Muscle of back (tissue), 11 donors: ENCODE measurements around the gene CLEC11A. TPM values are rescaled to one million over a fixed set of nuclear protein-coding genes. Genes with fewer than 3 reads are reported as not detected.
A peak's percentile ranks its signal among the peaks of the same experiment; 100 is the strongest.

ENCODE experiments used
- DNase-seq, 3 donors: peaks; one replicate each; pipeline versions ENCODE4 v3.0.0 to v3.0.0-alpha.2; 2013
- polyA plus RNA-seq, 10 donors: library from polyadenylated mRNA; unstranded; fragments of 120-200 nt; gene quantifications; one replicate each; pipeline ENCODE4 v1.2.1, GENCODE V29; 2013; ENCODE audit not compliant: insufficient read length in 10 of 10

Gene CLEC11A
- polyA plus RNA-seq, 10 donors = 17.4 to 47.6 (median 27.5) TPM

- no peak for DNase-seq
Observed at GRCh38 chr19:50702871-50703829, 20.0 kb upstream of the CLEC11A start.

DNA sequence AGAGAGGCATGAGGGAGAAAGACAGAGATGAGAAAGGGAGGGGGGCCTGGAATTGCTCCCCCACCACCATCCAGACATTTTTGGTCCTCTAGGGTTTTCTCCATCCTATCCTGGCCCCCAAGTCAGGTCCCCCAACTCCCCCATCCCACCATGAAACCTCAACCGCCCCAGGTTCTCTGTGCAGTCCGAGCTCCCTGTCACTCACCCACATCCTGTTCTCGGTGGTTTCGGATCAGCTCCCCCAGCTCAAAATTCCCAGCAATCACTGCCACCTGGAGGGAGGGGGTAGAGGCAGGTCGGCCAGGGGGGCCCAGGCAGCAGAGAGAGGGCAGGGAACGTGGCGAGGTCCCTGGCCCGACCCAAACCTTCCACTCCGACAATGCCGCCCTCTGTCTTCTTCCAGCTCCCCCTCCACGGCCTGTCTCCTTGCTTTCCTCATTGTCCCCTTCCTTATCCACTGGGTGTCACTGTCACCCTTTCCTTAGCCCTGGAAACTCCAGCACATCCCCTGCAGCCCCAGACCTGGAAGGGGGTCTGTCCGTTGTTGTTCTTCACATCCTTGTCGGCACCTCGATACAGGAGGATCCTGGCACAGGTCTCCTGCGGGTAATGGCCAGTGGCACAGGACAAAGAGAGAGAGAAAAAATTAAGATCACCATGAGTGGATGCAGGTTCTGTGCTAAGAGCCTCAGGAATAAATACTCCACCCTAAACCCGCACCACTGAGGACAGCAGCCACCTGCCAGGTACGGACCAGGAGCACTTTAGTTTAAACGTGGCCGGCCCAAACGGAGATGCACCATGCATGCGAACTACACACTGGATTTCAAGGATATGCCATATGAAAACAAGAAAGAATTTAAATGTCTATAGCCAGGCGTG is 19.0 kb upstream of the CLEC11A start:
- peak in 1 of 3 donors; percentile 30 for DNase-seq

DNA sequence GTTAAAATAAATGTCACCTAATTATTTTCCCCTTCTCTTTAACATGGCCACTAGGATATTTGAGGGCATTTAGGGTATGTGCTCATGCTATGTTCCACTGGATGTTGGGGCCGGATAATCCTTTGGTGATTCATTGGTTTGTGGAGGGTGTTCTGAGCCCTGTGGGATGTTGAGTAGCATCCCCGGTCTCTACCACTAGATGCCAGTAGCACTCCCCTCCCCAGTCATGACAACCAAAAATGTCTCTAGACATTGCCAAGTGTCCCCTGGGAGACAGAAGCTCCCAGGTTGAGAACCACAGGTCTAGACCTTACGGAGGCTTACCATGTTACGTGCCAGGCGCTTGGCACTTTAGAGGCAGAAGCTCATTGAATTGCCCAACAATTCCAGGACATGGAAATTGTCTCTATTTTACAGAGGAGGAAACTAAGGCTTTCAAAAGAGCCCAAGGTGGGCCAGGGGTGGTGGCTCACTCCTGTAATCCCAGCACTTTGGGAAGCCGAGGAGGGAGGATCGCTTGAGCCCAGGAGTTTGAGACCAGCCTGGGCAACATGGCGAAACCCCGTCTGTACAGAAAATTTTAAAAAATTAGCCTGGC is 17.6 kb upstream of the CLEC11A start:
- DNase-seq = no peak

DNA sequence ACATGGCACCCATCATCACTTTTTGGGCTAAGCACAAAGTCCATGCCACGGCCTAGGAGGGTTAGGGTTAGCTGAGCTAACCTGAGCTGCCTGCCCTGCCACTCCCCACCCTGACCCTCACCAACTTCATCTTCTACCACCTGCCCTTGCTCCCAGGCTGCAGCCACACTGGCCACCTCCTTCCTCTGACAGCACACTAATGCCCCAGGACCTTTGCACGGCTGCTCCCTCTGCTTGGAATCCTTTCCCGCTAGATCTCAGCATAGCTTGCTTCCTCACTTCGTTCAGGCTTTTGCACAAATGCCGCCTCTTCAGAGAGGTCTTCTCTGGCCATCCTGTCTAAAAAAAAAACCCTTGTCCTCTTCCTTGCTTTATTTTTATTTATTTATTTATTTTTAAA is 16.8 kb upstream of the CLEC11A start:
- DNase-seq = no peak

DNA sequence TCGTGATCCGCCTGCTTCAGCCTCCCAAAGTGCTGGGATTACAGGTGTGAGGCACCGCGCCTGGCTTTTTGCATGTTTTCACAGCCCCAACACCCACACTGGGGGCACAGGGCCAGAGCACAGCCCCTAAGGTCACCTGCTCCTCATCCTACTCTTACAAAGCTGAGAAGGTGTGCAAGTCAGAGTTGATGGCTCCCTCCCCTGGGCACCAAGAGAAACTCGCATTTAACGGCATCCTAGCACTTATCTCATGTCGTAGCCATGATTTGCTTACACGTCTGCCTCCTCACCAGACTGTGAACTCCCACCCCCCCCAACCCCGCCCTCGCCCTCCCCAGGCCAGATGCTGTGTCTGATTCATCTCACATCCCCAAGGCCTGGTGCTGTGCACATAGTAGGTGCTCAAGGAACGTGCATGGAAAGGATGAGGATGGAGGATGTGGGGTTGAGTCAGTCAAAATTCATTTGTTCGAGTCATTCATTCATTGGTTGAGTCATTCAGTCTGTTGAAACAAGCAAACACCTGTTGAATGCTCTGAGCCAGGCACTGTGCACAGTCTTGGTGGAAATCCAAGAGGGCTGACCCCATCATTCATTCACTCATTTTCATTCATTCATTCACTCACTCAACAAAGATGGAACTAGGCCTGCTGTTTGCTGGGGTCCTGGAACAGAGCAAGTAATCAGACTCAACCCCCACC is 14.8 kb upstream of the CLEC11A start:
- no peak for DNase-seq

GRCh38 chr19:50710094-50710493 is 13.1 kb upstream of the CLEC11A start:
- DNase-seq = no peak

DNA sequence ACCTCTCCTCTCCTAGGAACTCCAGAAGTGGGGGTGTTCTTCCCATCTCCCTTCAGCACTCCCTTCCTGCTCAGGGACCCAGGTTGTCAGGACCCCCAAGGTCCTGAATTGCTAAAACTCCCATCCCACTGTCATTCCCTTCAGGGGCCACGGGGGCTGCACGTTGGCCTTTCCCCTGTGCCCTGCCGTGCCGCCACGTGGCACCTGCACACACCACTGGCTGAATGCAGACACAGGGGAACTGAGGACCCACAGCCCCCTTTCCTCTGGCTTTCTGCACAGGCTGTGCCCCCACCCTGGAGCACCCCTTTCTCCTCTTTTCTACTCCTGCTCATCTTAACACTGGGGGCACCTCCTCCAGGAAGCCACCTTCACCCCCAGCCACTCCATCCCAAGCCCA is 12.6 kb upstream of the CLEC11A start:
- DNase-seq = no peak

DNA sequence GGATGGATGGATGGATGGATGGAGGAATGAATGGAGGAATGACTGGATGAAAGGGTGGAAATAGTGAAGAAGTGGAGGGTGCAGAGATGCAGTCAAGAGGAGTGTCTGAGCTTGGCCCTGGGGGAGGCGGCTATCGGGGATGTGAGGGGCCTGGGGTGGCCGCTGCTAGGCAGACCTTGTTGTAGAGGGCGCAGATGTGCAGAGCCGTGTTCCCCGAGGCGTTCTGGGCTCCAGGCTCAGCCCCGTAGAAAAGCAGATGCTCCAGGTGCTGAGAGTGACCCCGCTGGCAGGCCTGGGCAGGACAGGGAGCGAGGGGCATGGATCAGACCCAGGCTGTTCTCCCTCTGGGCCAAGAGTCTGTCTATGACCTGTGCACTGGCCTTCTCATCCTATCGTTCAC is 12.0 kb upstream of the CLEC11A start:
- no peak for DNase-seq

GRCh38 chr19:50711805-50712204 is 11.4 kb upstream of the CLEC11A start:
- DNase-seq = no peak

GRCh38 chr19:50712833-50713232 is 10.3 kb upstream of the CLEC11A start:
- DNase-seq = no peak

DNA sequence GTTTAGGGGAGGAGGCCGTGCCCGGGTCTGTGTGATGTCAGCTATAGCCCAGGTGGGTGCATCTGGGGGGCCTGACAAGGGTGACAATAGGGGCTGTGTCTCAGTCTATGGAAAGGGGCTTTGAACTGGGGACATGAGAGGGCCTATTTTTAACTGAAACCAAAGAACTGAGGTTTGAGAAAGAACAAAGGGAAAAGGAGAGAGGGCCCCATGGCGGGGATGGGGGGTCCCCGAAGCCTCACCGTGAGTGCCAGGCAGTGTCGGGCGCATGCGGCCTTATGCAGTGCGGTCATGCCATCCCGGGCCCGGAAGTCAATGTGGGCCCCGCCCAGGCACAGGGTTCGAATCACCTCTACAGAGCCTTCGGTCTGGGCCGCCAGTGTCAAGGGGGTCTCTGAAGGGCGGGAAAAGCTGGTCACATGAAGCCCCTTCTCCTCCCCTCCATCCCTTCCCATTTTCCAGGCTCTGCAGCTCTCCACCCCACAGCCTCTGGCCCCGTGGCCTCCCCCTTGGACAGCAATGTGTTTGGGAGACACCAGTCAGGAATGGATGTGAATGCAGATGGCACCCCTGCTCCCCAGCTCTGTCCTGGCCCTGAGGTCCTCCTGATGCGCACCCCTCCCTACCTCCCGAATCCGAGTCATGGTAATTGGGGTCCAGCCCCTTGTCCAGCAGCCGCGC is 9.5 kb upstream of the CLEC11A start:
- DNase-seq = no peak

DNA sequence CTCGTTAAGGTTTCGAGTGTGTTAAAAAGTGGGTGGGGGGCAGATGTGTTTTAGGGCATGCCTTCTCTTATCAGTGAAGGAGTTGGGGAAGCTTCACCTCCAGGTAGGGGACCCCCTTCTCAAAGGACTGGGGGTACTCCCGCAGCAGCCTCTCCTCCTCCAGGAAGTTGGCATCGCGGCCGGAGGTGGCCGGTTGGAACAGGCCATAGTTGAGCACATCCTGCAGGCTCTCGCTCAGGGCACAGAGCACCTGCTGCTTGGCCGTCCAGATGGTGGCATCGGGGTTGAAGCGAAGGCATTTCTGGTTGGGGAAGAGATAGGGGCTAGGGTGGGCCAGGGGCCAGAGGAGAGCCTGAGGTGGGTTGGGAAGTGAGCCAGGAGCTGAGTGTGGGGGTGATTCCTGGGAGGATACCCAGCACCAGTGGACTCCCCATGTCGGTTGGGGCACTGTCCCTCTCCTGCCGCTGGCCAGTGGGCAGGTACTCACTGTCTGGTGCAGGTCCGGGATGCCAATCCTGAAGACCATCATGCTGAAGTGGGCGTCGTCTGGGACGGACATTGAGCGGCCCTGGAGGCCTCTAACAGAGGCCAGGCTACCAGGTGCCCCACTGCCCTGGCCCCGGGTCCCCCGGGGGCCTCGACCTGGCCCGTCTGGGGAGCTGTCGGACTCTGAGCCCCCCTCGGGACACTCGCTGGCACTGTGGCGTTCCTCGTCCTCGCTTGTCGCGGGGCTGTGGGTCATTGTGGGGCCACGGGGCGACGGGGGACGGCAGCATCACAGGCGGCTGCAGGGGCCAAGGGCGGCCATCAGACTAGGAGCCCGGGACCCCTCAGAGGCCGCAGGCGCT is 6.8 kb upstream of the CLEC11A start:
- no peak for DNase-seq

DNA sequence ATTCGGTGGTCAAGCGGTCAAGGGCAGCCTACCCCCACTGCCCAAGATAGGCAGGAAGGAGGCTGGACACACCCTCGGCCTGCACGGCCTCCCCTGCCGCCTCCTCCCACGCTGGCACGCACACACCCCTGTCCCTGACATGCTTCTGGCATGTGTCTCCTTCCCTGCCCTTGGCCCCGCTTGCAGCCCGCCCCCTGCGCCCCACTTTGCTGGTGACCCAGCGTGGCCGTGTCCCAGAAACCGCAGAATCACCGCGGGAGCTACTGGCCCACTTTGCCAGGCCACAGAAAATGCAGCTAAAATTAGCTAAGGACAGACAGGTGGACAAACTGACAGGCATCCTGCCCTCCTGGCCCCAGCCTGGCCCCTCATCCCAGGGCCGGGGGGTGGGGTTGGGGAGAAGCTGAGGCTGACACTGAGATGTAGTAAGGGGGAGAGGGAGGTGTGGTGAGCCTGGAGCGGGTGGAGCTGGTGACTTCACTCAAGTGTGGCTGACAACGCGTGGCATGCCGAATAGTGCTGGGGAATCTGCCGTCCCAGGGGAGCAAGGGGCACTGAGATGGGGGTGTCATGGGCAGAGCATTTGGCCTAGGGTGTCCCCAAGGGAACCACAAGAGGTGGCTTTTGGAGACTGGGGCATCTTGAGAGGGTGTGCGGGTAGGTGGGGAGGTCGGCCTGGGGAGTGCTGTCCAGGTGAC is 6.0 kb upstream of the CLEC11A start:
- no peak for DNase-seq

- no peak for DNase-seq
Observed at GRCh38 chr19:50717891-50718254, 5.3 kb upstream of the CLEC11A start.

DNA sequence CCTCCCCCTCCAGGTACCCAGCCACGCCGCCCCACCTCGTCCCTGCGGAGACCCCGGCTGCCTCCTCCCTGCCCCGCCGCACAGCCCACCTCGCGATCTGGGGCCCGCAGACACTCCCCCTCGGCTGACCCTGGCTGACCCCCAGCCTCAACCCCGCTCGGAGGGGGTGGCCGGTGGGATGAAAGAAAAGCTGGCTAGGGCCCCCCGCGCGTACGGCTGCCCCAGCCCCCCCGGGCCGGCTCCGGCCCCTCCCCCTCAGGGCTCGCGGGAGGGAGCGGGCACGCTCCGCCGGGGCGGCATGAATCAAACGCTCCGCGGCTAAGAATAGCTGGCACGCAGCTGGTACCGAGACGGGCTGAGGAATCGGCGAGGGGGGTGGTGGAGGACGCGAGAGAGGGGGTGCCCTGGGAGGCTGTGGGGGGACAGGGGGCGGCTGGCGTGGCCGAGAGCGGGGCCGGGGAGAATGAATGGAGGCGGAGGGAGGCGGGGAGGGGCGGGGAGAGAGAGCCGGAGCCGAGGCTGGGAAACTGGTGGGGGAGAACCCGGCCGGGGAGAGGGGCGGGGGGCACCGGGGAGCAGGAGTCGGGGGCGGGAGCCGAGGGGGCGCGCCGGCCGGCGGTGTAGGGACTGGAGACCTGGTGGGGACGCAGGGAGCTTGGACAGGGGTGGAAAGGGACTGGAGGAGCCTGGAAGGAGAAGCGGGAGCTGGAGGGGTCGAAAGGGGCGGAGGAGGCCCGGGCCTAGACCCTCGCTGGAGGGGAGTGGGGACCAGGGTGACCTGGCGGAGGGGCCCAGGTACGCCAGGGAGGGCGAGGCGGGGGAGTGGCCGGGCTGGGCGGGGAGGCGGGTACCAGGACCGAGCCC is 4.7 kb upstream of the CLEC11A start:
- peak in 1 of 3 donors; percentile 27 for DNase-seq

- DNase-seq = no peak
Observed at GRCh38 chr19:50719119-50719435, 4.1 kb upstream of the CLEC11A start.

DNA sequence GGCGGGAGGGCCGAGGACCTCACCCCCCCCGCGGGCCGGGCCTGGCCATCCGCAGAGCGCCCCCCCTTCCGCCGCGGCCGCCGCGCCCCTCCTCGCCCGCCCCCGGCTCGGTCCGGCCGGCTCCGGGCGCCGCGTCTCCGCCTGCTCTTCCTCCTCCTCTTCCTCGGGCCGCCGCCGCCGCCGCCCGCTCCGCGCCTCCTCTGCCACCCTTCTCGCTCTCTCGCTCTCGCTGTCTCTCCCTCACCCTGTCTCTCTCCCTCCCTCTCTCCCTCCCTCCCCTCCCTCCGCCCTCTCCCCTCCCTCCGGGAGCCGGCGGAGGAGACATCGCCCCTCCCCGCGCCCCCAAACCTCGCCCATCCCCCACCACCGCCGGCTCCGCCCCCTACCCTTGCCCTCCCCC is 3.6 kb upstream of the CLEC11A start, which contains the start of gene SHANK1:
SHANK1 (minus strand) TSS at position 237 of the 400 bp plus-strand sequence. CDS start 2,883 bp downstream, outside the sequence.
- DNase-seq = peak in 1 of 3 donors; percentile 51

GRCh38 chr19:50720181-50720920 is 2.8 kb upstream of the CLEC11A start:
- peak in 1 of 3 donors; percentile 20 for DNase-seq
